Measurements from ENCODE around the gene IPO8. TPM values are rescaled to one million over a fixed set of nuclear protein-coding genes. Genes with fewer than 3 reads are reported as not detected.
A peak's percentile ranks its signal among the peaks of the same experiment; 100 is the strongest.

IPO8 gene
- total and polyA plus RNA-seq, 2 of the 8 experiments (the other 6 are each of a cell fraction or from before 2014, with no cell fraction given): 7.2 to 59.8 TPM

- peak in 1 of 2 experiments; percentile 36; a peak in 1 of 4 replicates for TF ChIP-seq HDAC2 (IDR thresholded peaks at IDR 0.05; ENCODE audit: borderline replicate concordance in 1 of 2, low read depth in 2 of 2, low read length in 2 of 2)
- no peak for TF ChIP-seq BCL11A (IDR thresholded peaks at IDR 0.05; ENCODE audit: low read depth in 2 of 2, low read length in 2 of 2)
- TF ChIP-seq GTF2F1 (IDR thresholded peaks at IDR 0.05; ENCODE audit: borderline replicate concordance, low read depth, low read length): no peak; the same call in 1 of the 2 replicates
- peak; percentile 63 for TF ChIP-seq PHF8 (conservative IDR thresholded peaks at IDR 0.05; ENCODE audit: low read depth, low read length)
- no peak for TF ChIP-seq RFX5 (IDR thresholded peaks at IDR 0.05; ENCODE audit: borderline replicate concordance, low read depth, low read length)
- TF ChIP-seq RNF2 (IDR thresholded peaks at IDR 0.05; ENCODE audit: borderline replicate concordance, low read depth, low read length, missing control alignments, poor library complexity, severe bottlenecking): no peak
These were observed at the start of gene IPO8 (continued) for GRCh38 chr12:30695199-30696102.
